Nucleus accumbens (tissue), 56 donors: ENCODE results near the gene SYDE1.

Experiments used
- DNase-seq, 56 donors: peaks; one replicate each; lab custom pipeline; 2025; lab: John Stamatoyannopoulos, UW

Gene SYDE1

GRCh38 chr19:15105044-15105443 is 2.2 kb upstream of the SYDE1 start:
- DNase-seq = no peak

- no peak for DNase-seq
Observed at GRCh38 chr19:15108145-15108844, 1.1 kb downstream of the SYDE1 start.

GRCh38 chr19:15108845-15109767 is 1.9 kb downstream of the SYDE1 start:
- no peak for DNase-seq

GRCh38 chr19:15109768-15110417 is 2.7 kb downstream of the SYDE1 start:
- DNase-seq = no peak

GRCh38 chr19:15110418-15110815 is 3.2 kb downstream of the SYDE1 start:
- no peak for DNase-seq

- DNase-seq = no peak
Observed at GRCh38 chr19:15111758-15112157, 4.6 kb downstream of the SYDE1 start.

- DNase-seq = no peak
Observed at GRCh38 chr19:15112385-15112784, 5.2 kb downstream of the SYDE1 start.

GRCh38 chr19:15113245-15114152 is 6.3 kb downstream of the SYDE1 start:
- DNase-seq = no peak

GRCh38 chr19:15114153-15114540 is 6.9 kb downstream of the SYDE1 start:
- no peak for DNase-seq

GRCh38 chr19:15115080-15115479 is 7.9 kb downstream of the SYDE1 start:
- peak in 19 of 56 donors; percentile 5 to 50 (median 14) for DNase-seq

GRCh38 chr19:15115762-15116615 is 8.8 kb downstream of the SYDE1 start:
- no peak for DNase-seq

GRCh38 chr19:15116856-15117255 is 9.7 kb downstream of the SYDE1 start:
- DNase-seq = no peak

GRCh38 chr19:15118248-15118647 is 11.0 kb downstream of the SYDE1 start:
- DNase-seq = no peak

- no peak for DNase-seq
Observed at GRCh38 chr19:15118789-15119494, 11.7 kb downstream of the SYDE1 start.

- no peak for DNase-seq
Observed at GRCh38 chr19:15120135-15121026, 13.2 kb downstream of the SYDE1 start.

GRCh38 chr19:15122331-15123030 is 15.3 kb downstream of the SYDE1 start:
- no peak for DNase-seq
